Stimulated activated CD4-positive, alpha-beta T cell treated with anti-CD3 and anti-CD28 coated beads, Interleukin-1b, Interleukin-23, amount 100 ng/mL, for 48 hours (primary cell): ENCODE results near the gene HEPH.
"Not testable (repeated sequence)": the region's sequence is repeated elsewhere in the genome, so short reads cannot be mapped to it uniquely, and the experiment has no call there.

Experiments used
- DNase-seq: peaks from one replicate; pipeline ENCODE4 v3.0.0-alpha.2; 2020

Gene HEPH

GRCh38 chrX:66163849-66164411 lies at the start of gene HEPH:
Gene HEPH, plus strand, starts transcription at chrX:66164247. Its CDS starts 6,324 bp downstream, at chrX:66170571.
- no peak for DNase-seq

DNA sequence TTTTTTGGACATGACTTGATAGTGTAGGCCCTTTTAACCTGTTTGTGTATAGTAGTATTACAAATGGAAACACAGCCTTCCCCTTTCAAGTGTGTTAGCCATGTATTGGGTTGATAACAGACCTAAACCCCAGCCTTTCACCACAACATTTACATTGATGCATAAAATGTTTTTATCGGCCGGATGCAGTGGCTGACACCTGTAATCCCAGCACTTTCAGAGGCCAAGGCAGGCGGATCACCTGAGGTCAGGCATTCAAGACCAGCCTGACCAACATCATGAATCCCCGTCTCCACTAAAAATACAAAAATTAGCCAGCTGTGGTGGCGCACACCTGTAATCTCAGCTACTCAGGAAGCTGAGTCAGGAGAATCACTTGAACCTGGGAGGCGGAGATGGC lies 45.3 kb upstream of the HEPH start:
- not testable (repeated sequence) for DNase-seq

DNA sequence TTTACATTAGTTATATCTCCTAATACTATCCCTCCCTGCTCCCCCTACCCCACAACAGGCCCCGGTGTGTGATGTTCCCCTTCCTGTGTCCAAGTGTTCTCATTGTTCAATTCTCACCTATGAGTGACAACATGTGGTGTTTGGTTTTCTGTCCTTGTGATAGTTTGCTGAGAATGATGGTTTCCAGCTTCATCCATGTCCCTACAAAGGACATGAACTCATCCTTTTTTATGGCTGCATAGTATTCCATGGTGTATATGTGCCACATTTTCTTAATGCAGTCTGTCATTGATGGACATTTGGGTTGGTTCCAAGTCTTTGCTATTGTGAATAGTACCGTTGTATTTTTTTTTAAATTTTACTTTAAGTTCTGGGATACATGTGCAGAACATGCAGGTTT lies 42.7 kb upstream of the HEPH start:
- DNase-seq: not testable (repeated sequence)

GRCh38 chrX:66126662-66127061 lies 37.4 kb upstream of the HEPH start:
- no peak for DNase-seq

DNA sequence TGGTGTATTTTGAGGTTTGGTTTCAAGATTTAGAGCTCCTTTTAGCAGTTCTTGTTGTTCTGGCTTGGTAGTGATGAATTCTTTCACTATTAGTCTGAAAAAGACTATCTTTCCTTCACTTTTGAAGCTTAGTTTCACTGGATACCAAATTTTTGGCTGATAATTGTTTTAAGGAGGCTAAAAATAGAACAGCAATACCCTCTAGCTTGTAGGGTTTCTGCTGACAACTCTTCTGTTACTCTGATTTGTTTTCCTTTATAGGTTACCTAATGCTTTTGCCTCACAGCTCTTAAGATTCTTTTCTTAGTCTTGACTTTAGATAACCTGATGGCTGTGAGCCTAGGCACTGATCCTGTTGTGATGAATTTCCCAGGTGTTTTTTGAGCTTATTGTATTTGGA lies 33.6 kb upstream of the HEPH start:
- DNase-seq: no peak

DNA sequence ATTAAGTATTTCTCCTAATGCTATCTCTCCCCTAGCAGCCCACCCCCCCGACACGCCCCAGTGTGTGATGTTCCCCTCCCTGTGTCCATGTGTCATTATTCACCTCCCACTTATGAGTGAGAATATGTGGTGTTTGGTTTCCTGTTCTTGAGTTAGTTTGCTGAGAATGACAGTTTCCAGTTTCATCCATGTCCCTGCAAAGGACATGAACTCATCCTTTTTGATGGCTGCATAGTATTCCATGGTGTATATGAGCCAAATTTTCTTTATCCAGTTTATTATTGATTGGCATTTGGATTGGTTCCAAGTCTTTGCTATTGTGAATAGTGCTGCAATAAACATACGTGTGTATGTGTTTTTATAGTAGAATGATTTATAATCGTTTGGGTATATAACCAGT lies 28.8 kb upstream of the HEPH start:
- not testable (repeated sequence) for DNase-seq

DNA sequence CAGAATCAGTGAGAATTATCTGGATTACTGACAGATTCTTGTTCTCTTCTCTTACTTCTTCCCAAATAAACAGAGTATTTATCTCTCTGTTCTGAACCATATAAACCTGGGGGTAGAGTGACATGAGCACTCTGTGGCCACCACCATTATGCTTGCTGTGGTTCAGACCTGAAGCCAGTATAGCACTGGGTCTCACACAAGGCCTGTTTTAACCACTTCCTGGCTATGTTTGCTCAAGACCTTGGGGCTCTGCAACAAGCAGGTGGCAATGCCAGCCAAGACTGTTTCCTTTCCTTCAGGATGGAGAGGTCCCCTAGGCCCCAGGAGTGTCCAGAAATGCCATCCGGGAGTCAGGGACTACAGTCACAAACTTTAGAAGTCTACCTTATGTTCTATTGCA lies 21.7 kb upstream of the HEPH start:
- DNase-seq: no peak

GRCh38 chrX:66144258-66144657 lies 19.8 kb upstream of the HEPH start:
- DNase-seq: no peak

GRCh38 chrX:66149519-66149918 lies 14.5 kb upstream of the HEPH start:
- no peak for DNase-seq

DNA sequence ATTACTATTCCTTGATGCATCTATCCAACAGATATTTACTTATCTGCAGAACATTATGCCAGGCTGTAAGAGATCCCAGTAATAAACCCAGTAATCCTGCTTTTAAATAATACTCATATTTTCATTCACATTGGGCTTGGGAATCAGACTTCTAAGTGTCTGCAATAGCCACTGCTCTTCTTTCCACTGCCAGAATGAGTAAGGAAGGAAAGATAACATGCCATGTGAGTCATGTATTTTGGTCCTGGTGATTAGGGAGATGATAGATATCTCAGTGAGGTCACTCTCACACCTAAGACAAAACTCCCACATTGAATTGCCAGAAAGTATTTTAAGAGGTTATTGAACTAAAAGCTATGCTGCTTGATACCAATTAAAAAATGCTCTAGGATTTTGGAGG lies 13.9 kb upstream of the HEPH start:
- DNase-seq: no peak

DNA sequence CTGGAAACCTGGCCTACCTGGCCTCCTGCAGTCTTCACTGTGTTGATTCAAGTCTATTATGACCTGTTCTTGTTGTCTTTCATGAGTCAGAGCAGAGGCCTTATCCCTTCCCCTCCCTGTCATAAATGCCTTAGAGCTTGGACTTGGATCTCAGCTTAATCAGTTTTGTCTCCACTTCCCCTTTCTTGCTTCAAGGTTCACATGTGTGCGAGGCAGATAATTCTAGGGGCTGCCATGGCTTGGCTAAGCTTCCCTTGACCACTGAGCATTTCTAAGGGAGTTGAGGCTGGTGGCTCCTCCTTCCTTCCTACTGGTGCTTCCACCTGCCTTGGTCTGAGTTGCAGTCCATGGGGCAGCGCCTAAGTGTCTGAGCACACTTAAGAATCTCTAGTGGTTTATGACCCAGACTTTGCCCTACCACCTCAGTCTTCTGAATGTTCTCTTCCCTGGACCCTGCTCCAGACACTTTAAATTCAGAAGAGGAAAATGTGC lies 1.7 kb upstream of the HEPH start:
- no peak for DNase-seq

GRCh38 chrX:66163447-66163846 lies 600 bp upstream of the HEPH start:
- no peak for DNase-seq

GRCh38 chrX:66164470-66164869 lies 423 bp downstream of the HEPH start:
- no peak for DNase-seq

DNA sequence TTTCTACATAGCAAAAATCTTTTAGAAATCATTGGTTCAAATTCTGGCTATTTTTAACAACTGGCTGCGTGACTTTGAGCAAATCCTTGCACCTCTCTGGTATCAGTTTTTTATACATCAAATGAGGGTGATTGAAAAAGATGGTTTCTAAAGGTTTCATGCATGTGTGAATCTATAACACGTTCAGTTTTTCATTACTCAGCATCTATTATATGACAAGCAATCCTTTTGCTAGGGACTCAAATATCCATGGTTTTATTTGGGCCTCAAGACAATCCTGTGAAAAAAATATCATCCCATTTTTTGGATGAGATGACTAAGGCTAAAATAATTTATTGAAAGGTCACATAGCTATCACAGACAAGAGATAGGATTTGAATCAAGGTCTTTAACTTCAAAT lies 884 bp downstream of the HEPH start:
- no peak for DNase-seq

GRCh38 chrX:66166671-66167070 lies 2.6 kb downstream of the HEPH start:
- no peak for DNase-seq

DNA sequence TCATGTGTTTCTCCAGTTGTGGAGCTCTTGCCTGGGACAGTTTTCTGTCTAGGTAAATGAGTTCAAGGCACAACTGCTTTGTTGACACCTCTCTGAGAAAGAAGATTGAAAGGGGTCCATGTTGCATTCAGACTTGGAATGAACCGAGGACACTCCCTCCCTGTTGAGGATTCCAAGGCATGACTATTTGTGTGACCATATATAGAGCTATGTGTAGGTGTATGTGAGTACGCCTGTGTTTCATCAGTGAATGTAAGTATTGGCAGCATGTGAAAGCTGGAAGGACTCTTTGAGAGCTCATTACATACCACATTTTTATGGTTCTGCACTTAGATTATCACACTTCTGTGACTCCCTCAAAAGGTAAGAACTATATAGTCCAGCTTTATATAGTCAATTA lies 3.4 kb downstream of the HEPH start:
- no peak for DNase-seq

DNA sequence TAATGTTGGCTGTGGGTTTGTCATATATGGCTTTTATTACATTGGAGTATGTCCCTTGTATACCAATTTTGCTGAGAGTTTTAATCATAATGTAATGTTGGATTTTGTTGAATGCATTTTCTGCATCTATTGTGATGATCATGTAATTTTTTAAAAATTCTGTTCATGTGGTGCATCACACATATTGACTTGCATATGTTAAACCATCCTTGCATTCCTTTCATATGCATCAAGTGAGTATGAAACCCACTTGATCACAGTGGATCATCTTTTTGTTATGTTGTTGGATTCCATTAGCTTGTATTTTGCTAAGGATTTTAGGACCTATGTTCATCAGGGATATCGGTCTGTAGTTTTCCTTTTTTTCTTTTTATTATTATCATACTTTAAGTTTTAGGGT lies 12.1 kb downstream of the HEPH start:
- no peak for DNase-seq

- DNase-seq: no peak
Measured at GRCh38 chrX:66191563-66191962, 27.5 kb downstream of the HEPH start.

DNA sequence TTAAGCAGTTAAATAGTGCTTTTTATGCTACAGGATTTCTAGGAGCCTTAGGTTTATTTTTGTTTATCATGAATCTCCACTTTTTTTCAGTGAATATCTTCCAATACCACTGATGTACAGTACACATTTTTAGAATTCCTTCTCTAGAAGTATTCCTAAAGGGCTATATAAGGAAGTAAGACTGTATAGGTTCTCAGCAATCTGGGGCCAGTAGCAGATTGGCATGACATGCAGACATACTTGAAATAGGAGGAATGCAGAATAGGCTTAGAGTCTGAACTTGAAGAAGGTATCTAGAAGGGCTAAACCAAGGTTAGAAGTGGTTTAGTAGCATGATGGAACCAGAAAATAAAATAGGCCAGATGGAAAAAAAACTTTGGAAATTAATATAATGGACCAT lies 29.8 kb downstream of the HEPH start:
- no peak for DNase-seq

DNA sequence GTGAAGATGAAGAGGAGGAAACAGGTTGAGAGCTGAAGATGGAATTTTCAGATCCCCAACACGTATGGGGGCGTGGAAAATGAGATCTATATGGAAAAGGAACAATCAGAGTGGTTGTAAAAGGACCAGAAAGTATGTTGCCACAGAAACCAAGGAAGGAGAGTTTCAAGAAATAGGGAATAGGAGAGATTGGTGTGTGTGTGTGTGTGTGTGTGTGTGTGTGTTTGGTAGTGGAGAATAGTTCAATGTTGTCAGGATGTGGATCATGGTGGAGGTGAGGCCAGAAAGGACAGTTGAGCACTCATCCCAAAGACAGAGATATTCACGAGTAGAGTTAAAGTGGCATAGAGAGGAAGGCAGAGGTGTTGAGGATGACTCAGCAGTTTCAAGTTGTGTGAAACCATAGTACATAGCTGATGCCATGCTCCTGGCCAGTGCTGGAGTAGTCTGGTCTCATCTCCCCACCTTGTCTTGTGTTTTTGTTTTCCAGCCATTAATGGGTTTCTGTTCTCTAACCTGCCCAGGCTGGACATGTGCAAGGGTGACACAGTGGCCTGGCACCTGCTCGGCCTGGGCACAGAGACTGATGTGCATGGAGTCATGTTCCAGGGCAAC lies 36.1 kb downstream of the HEPH start:
- DNase-seq: no peak

- DNase-seq: no peak
Measured at GRCh38 chrX:66200855-66201795, 37.1 kb downstream of the HEPH start.

DNA sequence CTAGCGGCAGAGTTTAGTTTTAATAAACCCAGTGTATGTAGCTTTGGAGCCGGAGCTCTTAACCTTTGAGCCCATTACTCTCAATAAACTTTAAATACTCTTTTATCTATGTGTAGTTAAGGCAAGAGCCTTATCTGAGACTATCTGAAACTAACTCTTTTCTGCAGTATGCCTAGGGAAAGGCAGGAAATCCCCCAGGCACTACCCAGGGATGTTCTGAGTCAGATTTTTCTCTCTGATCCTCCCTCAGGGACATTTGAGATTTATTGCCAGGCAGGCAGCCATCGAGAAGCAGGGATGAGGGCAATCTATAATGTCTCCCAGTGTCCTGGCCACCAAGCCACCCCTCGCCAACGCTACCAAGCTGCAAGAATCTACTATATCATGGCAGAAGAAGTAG lies 39.1 kb downstream of the HEPH start:
- DNase-seq: no peak

DNA sequence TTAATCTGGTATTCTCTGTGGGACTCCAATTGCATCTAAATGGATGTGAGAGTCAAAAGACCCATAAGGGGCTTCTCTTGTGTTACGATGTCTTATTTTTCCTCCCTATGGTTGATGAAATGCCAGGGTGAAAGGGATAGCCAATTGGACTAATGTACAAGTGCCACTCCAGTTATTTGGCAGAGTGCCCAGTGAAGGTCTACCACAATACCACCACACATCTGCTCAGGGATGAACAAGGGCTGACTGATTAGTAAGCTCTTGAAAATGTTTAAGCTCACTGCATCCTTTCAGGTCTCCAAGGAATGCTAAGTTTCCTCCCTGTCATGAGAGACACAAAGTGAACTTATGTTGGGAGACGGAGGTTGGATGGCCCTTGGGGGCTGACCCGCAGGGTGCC lies 57.8 kb downstream of the HEPH start:
- no peak for DNase-seq

DNA sequence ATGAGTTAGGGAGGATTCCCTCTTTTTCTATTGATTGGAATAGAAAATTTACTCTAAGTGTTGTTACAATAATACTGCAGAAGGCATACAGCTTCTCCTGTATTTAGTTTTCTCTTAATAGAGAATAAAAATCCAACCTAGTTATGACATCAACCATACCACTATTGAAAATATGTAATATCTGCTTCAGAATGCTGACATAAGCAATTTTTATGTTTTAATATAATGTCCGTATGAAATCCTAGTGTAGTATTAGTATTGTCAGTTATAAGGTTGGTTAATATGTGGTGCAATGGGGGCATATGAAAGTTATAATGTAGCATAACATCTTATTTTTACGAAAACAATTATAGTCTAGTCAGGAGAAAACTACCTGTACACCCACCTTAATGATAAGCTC lies 68.2 kb downstream of the HEPH start:
- no peak for DNase-seq
